VCaP (cell line): ENCODE results near the gene RALGAPA2.

Experiments
- H3K27ac ChIP-seq: fragments of 450-650 bp; 2 replicates; pipeline ENCODE4 v1.5.1; 2017
- TF ChIP-seq, protein P1 (sequence below): fragments of 450-650 bp; conservative IDR thresholded peaks from 2 replicates; pipeline ENCODE4 v1.5.1; 2017; ENCODE audit warnings: mild to moderate bottlenecking, moderate library complexity

Gene RALGAPA2

GRCh38 chr20:20447196-20447595, 265.2 kb downstream of the RALGAPA2 start:
- TF ChIP-seq, protein P1, sequence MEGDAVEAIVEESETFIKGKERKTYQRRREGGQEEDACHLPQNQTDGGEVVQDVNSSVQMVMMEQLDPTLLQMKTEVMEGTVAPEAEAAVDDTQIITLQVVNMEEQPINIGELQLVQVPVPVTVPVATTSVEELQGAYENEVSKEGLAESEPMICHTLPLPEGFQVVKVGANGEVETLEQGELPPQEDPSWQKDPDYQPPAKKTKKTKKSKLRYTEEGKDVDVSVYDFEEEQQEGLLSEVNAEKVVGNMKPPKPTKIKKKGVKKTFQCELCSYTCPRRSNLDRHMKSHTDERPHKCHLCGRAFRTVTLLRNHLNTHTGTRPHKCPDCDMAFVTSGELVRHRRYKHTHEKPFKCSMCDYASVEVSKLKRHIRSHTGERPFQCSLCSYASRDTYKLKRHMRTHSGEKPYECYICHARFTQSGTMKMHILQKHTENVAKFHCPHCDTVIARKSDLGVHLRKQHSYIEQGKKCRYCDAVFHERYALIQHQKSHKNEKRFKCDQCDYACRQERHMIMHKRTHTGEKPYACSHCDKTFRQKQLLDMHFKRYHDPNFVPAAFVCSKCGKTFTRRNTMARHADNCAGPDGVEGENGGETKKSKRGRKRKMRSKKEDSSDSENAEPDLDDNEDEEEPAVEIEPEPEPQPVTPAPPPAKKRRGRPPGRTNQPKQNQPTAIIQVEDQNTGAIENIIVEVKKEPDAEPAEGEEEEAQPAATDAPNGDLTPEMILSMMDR: no peak
- no peak overlapping the region for H3K27ac ChIP-seq

GRCh38 chr20:20446425-20447015, 265.9 kb downstream of the RALGAPA2 start:
- H3K27ac ChIP-seq: no peak overlapping the region
- TF ChIP-seq, protein P1: no peak

DNA sequence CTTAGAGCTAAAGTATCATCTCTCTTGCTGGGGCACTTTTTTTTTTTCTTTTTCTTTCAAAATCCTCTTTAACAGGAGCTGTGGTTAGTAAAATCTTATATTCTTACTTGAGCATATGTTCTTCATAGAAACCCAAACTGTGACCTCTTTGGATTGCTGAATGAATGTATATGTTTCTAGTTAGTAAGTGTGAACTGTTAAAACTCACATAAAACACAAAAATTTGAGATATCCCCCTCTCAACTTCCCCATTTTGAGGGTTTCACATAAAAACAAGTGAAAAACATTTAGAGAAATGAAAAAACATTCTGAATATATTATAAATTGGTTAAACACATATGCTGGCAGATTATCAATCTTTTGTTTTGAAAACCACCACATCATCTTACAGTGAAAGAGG, 266.4 kb downstream of the RALGAPA2 start:
- TF ChIP-seq, protein P1: no peak
- H3K27ac ChIP-seq: no peak overlapping the region

- TF ChIP-seq, protein P1: no peak
- H3K27ac ChIP-seq: no peak overlapping the region
Observed at GRCh38 chr20:20443504-20443903, 268.9 kb downstream of the RALGAPA2 start.

DNA sequence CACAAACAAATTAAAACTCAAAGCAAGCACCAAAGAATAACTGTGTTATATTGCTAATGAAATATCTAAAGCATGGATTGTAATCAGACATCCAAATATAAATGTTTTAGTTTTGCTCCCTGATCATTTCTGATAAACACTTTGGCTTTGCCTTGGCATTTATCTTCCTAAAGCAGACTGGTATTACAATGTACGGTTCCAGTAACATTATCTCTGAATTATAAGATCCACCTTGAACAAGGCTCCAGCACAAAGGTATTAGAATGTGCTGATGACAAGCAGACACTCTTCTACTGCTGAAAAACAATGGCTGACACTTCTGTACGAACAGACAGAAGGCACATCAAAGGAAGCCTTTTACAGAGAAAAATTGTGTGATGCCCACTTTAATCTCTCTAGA, 270.0 kb downstream of the RALGAPA2 start:
- TF ChIP-seq, protein P1: no peak
- H3K27ac ChIP-seq: no peak overlapping the region

GRCh38 chr20:20440886-20441658, 271.4 kb downstream of the RALGAPA2 start:
- H3K27ac ChIP-seq: no peak overlapping the region
- TF ChIP-seq, protein P1: no peak

DNA sequence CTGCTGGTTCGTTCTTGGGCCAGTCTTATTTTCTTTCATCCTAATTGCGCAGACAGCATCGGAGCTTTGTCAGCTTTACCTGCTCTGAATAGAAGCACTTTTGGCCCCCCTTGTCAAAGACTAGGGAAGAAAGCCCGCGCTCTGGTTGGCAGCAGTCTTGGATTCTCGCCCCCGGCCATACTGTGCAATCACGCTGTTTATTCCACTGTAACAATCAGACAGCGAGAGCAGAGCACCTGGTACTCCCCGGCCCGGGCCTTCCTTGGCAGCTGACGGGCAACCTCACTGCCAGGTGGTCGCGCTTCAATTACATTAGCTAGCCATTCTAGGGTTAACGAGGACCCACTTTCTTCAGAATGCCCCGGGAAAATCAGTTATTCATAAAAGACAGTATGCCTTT, 272.0 kb downstream of the RALGAPA2 start:
- TF ChIP-seq, protein P1: no peak
- no peak overlapping the region for H3K27ac ChIP-seq
